DOHH2 (cell line): ENCODE data around the gene SLC2A9.

ENCODE experiments used
- H3F3A ChIP-seq: fragments of 200-600 bp; sonication (generic), shearing (Covaris generic); 2 replicates; pipeline ENCODE4 v1.6.0; 2016; ENCODE audit warnings: antibody characterized with exemption, mild to moderate bottlenecking; ENCODE audit not compliant: control insufficient read depth, insufficient read depth
- H3K27ac ChIP-seq: fragments of 200-600 bp; sonication (generic); 2 replicates; pipeline ENCODE4 v1.5.1; 2014; ENCODE audit warnings: low read depth, mild to moderate bottlenecking, low read length, moderate library complexity
- H3K27me3 ChIP-seq: fragments of 200-600 bp; sonication (generic); 2 replicates; pipeline ENCODE4 v1.6.1; 2014; ENCODE audit warnings: mild to moderate bottlenecking, low read length, mixed read lengths; ENCODE audit not compliant: control insufficient read depth
- H3K36me3 ChIP-seq: fragments of 200-600 bp; sonication (generic); 2 replicates; pipeline ENCODE4 v1.6.1; 2014; ENCODE audit warnings: mild to moderate bottlenecking, low read length, moderate library complexity, mixed read lengths; ENCODE audit not compliant: control insufficient read depth
- H3K4me1 ChIP-seq: fragments of 200-600 bp; sonication (generic); 2 replicates; pipeline ENCODE4 v1.6.1; 2014; ENCODE audit warnings: mild to moderate bottlenecking, low read length, mixed read lengths; ENCODE audit not compliant: control insufficient read depth
- H3K4me2 ChIP-seq: fragments of 200-600 bp; sonication (generic); 2 replicates; pipeline ENCODE4 v1.6.0; 2014; ENCODE audit warnings: mild to moderate bottlenecking, low read length, moderate library complexity
- H3K4me3 ChIP-seq: fragments of 200-600 bp; sonication (generic); 2 replicates; pipeline ENCODE4 v1.5.1; 2014; ENCODE audit warnings: mild to moderate bottlenecking, low read length, mixed read lengths
- H3K79me2 ChIP-seq: fragments of 200-600 bp; sonication (generic); 2 replicates; pipeline ENCODE4 v1.6.1; 2014; ENCODE audit warnings: mild to moderate bottlenecking, low read length, mixed read lengths; ENCODE audit not compliant: control insufficient read depth
- H3K9me2 ChIP-seq: fragments of 200-600 bp; sonication (generic); replicated peaks from 2 replicates; pipeline ENCODE4 v1.6.1; 2014; ENCODE audit warnings: mild to moderate bottlenecking, low read length, mixed read lengths; ENCODE audit not compliant: control insufficient read depth
- H3K9me3 ChIP-seq: fragments of 200-600 bp; sonication (generic); 2 replicates; pipeline ENCODE4 v1.6.1; 2014; ENCODE audit warnings: antibody characterized with exemption, low read length, mixed read lengths; ENCODE audit not compliant: control insufficient read depth, insufficient read depth
- H4K20me1 ChIP-seq: fragments of 200-600 bp; sonication (generic); 2 replicates; pipeline ENCODE4 v1.6.0; 2014; ENCODE audit warnings: low read depth, mild to moderate bottlenecking, antibody characterized with exemption, low read length, moderate library complexity; ENCODE audit not compliant: control insufficient read depth, insufficient read depth
- CTCF ChIP-seq: fragments of 200-600 bp; sonication (generic); IDR thresholded peaks from one replicate; pipeline ENCODE4 v1.5.1; 2014; ENCODE audit warnings: antibody characterized with exemption, mild to moderate bottlenecking, low read depth, low read length; ENCODE audit not compliant: poor library complexity, severe bottlenecking
- EZH2phosphoT487 ChIP-seq: fragments of 200-600 bp; sonication (generic); IDR thresholded peaks from 2 replicates; pipeline ENCODE4 v1.6.1; 2017; ENCODE audit warnings: borderline replicate concordance, mild to moderate bottlenecking, antibody characterized with exemption, low read length, moderate library complexity, mixed read lengths

SLC2A9 gene

DNA sequence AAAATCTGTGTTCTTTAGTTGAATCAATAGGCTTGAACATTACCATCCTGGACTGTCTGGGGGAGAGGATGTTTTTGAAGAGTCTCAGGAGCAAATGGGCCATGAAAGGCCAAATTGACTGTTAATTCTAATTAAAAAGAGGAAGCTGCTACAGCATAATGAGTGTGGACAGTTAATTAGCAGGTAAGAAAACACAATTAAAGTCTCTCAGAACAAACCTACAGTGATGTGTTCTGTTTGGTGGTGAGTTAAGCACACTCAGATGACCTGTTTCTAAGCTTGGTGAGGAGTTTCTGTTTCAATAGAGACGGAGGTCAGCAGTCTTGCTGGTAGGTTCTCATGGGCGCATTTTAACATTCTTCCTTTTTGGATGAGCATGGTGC lies 171.8 kb downstream of the SLC2A9 start:
- Histone ChIP-seq H3K4me3 (no peak overlapping the region), H3K4me2 (no peak overlapping the region), H3K9me3 (no peaks in the 10 kb centered on the region), H3K4me1 (no peaks in the 10 kb centered on the region), H3K27ac (no peak overlapping the region), H3K27me3 (no peaks in the 10 kb centered on the region), H3F3A (no peaks in the 10 kb centered on the region), H4K20me1 (no peaks in the 10 kb centered on the region), H3K36me3 (no peaks in the 10 kb centered on the region), H3K9me2 (no peaks in the 10 kb centered on the region), H3K79me2 (no peaks in the 10 kb centered on the region)
- no peak for TF ChIP-seq EZH2phosphoT487
- no peak for TF ChIP-seq CTCF

DNA sequence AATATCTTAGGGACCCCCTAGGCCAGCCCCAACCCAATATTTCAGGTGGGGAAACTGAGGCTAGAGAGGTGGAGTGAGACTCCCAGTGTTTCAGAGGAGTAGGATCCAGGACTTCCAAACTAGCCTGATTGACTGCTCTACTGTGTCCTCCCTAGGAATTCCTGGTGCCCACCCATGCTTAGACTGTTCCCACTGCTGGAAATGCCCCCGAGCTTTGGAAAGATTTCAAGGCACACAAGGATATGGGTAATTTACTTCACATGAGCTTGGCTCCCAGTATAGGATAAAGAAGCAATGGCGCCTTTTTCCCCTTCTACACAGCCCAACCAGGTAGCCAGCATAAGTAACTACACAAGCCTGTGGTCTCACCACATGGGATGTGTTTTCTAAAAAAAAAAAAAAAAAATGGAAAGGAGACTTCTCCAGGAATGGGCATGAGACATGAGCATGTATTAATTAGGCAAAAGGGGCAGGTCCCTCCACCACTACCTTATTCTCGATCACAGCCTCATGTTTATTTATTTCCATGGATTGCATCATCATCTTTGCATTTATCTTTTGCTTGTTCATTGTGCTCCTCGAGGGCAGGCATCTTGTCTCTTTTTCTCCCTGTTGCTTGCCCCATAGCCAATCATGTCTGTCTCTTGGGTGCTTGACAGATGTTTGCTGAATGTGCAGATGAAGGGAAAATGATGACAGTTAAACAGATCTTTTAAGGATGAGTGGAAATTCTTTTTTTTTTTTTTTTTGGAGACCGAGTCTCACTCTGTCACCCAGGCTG lies 173.1 kb downstream of the SLC2A9 start:
- TF ChIP-seq CTCF (no peak), EZH2phosphoT487 (no peak)
- Histone ChIP-seq H3K79me2 (no peaks in the 10 kb centered on the region), H3K9me3 (no peaks in the 10 kb centered on the region), H3K36me3 (no peaks in the 10 kb centered on the region), H3K27me3 (no peaks in the 10 kb centered on the region), H3K4me2 (no peak overlapping the region), H4K20me1 (no peaks in the 10 kb centered on the region), H3K4me1 (no peaks in the 10 kb centered on the region), H3K4me3 (no peak overlapping the region), H3K27ac (no peak overlapping the region), H3K9me2 (no peaks in the 10 kb centered on the region), H3F3A (no peaks in the 10 kb centered on the region)

DNA sequence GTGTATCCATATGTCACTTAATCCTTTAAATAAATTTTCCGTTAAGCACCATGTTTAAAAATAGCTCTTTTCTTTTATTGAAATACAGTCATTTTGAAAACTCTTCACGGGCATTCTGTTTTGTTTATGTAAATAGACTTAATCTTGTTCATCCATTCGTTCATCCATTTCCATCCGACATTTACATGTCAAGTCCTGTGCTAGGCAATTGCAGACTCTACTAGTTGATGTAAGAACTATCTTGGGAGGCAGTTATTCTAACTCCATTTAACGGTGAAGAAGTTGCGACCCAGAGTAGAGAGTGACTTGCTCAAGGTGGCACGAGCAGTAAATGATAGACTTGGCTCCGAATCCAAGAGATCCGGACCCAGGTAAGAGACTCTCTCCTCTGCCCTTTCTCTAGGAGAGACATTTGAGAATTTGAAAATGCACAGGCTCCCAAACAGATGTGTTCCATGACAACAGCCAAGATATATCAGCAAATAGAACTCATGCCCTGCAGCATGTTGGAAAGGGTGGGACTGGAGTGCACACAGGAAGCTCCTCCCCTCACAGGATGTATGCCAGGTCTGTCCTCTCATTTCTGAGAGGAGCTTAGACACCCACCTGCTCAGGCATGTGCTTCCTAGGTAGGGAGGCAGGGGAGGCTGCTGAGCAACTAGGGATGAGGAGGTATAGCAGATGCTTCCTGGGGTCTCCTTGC lies 175.4 kb downstream of the SLC2A9 start:
- no peaks in the 10 kb centered on the region for H3K4me1 ChIP-seq
- no peak for TF ChIP-seq EZH2phosphoT487
- no peak for TF ChIP-seq CTCF

More for the DNA sequence above, 175.4 kb downstream of the SLC2A9 start:
- Histone ChIP-seq H3K27me3 (no peaks in the 10 kb centered on the region), H3K79me2 (no peaks in the 10 kb centered on the region), H3F3A (no peaks in the 10 kb centered on the region), H3K27ac (no peak overlapping the region), H4K20me1 (no peaks in the 10 kb centered on the region), H3K4me3 (no peak overlapping the region), H3K4me2 (no peak overlapping the region), H3K9me3 (no peaks in the 10 kb centered on the region), H3K36me3 (no peaks in the 10 kb centered on the region), H3K9me2 (no peaks in the 10 kb centered on the region)
